GM03348 (cell line): ENCODE data around the gene PDE7B.

ENCODE experiments used
- DNase-seq: peaks from one replicate; pipeline ENCODE4 v3.0.0; 2012; ENCODE audit warnings: low spot score

PDE7B gene

DNA sequence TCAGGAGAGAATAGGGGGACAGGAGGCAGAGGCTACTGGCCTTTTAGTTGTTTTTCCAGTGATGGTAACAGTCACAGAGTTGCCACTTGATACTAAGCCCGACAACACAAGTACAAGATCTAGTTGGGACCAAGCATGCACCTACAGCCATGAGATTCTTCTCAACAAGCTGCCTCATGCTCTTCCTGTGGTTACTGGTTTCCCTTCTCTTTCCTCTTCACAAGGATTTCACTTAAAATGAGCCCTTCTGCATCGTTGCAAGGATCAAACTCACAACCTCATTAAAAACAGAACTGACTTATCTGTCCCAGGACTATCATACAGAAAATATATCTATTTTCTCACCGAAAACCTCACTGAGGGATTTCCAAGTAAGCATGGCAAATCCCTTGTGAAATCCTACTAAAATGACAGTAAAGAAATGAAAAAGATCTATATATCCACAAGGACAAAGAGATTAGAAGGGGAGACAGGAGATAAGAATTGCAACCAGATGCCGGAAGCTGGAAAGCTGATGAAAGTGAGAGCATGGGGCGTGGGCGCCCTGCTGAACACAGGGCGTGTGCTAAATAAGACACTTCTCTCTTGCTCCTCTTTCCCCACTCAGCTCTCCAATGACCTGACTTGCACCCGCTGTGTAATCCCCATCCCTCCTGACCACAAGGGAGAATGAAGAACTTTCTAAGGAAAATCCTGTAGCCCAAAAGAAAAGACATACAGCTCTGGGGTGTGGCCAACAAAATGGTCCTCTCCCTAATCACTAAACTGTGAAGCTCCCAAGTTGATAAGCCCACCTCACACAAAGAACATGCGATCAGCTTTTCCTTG is 385.2 kb downstream of the PDE7B start:
- no peak for DNase-seq

DNA sequence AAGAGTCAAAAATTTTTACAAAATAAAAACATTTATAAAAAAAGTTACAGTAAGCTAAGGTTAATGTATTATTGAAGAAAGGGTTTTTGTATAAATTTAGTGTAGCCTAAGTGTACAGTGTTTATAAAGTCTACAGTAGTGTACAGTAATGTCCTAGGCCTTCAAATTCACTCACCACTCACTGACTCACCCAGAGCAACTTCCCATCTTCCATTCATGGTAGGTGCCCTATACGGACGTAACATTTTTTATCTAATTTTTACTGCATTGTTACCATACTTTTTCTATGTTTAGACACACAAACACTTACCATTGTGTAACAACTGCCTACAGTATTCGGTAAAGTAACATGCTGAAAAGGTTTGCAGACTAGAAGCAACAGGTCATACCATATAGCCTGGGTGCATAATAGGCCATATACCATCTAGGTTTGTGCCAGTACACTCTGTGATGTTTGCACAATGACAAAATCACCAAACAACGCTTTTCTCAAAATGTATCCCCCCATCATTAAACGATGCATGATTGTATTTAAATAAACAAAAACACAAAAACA is 392.6 kb downstream of the PDE7B start:
- DNase-seq: no peak
